OCI-LY7 (cell line): ENCODE measurements around the gene MUC6. TPM values are rescaled to one million over a fixed set of nuclear protein-coding genes. Genes with fewer than 3 reads are reported as not detected.

Source experiments
- BruUV-seq: library from RNA; stranded (reverse); fragments of 400-500 nt; replicated peaks from 2 replicates; lab custom pipeline; 2021; lab: Mats Ljungman, UMichigan
- CTCF ChIA-PET: fragments of 300-600 bp; sonication (Branson Sonifier 250); formaldehyde crosslinking; loops from one replicate; lab custom pipeline; 2022; ENCODE audit warnings: antibody characterized with exemption; ENCODE audit not compliant: unreplicated experiment; lab: Charles Lee
- POLR2A ChIA-PET: fragments of 300-600 bp; sonication (Branson Sonifier 250); formaldehyde crosslinking; loops from one replicate; lab custom pipeline; 2022; ENCODE audit warnings: antibody characterized with exemption; lab: Charles Lee
- DNase-seq: peaks from one replicate; pipeline ENCODE4 v3.0.0-alpha.2; 2015; ENCODE audit warnings: low spot score
- H2AFZ ChIP-seq: fragments of 200-600 bp; sonication (generic), shearing (Covaris generic); 2 replicates; pipeline ENCODE4 v1.6.1; 2014; ENCODE audit warnings: mild to moderate bottlenecking, antibody characterized with exemption, low read length, moderate library complexity
- H3K27ac ChIP-seq: fragments of 200-600 bp; sonication (generic); 2 replicates; pipeline ENCODE4 v1.5.1; 2014; ENCODE audit warnings: mixed run types, low read depth, mild to moderate bottlenecking, moderate library complexity, low read length, inconsistent platforms; ENCODE audit not compliant: poor library complexity, severe bottlenecking
- H3K36me3 ChIP-seq: fragments of 200-600 bp; sonication (generic); 2 replicates; pipeline ENCODE4 v1.6.1; 2014; ENCODE audit warnings: mild to moderate bottlenecking, antibody characterized with exemption, low read length, moderate library complexity, mixed read lengths; ENCODE audit not compliant: insufficient read depth
- H3K4me1 ChIP-seq: fragments of 200-600 bp; sonication (generic); 2 replicates; pipeline ENCODE4 v1.5.1; 2014; ENCODE audit warnings: mild to moderate bottlenecking, low read length; ENCODE audit not compliant: insufficient read depth, poor library complexity, severe bottlenecking
- H3K4me2 ChIP-seq: fragments of 200-600 bp; sonication (generic); 2 replicates; pipeline ENCODE4 v1.6.1; 2014; ENCODE audit warnings: mild to moderate bottlenecking, low read length
- H3K4me3 ChIP-seq: fragments of 200-600 bp; sonication (generic); 2 replicates; pipeline ENCODE4 v1.5.1; 2014; ENCODE audit warnings: mild to moderate bottlenecking, low read depth, low read length; ENCODE audit not compliant: poor library complexity, severe bottlenecking
- H3K79me2 ChIP-seq: fragments of 200-600 bp; sonication (generic); 2 replicates; pipeline ENCODE4 v1.6.1; 2016; ENCODE audit warnings: low read depth, mild to moderate bottlenecking, low read length, moderate library complexity, mixed read lengths; ENCODE audit not compliant: insufficient read depth
- H3K9me2 ChIP-seq: fragments of 200-600 bp; sonication (generic); 2 replicates; pipeline ENCODE4 v1.6.1; 2016; ENCODE audit warnings: mild to moderate bottlenecking, low read length, mixed read lengths; ENCODE audit not compliant: insufficient read depth
- H3K9me3 ChIP-seq: fragments of 200-600 bp; sonication (generic); 2 replicates; pipeline ENCODE4 v1.6.1; 2014; ENCODE audit warnings: mild to moderate bottlenecking, mixed run types, low read length, mixed read lengths
- H4K20me1 ChIP-seq: fragments of 200-600 bp; sonication (generic); 2 replicates; pipeline ENCODE4 v1.6.1; 2014; ENCODE audit warnings: mild to moderate bottlenecking, antibody characterized with exemption, low read length, moderate library complexity, mixed read lengths; ENCODE audit not compliant: insufficient read depth
- EZH2phosphoT487 ChIP-seq: fragments of 200-600 bp; sonication (generic); IDR thresholded peaks from 2 replicates; pipeline ENCODE4 v1.6.1; 2018; ENCODE audit warnings: low read depth, borderline replicate concordance, mild to moderate bottlenecking, mixed run types, antibody characterized with exemption, low read length, moderate library complexity, mixed read lengths
- intact Hi-C: fragments of 100-400 bp; cut with micrococcal nuclease; formaldehyde crosslinking; loops from one replicate; pipeline ENCODE4 v1.10.0; 2022; ENCODE audit not compliant: unreplicated experiment
- total RNA-seq, 2 experiments: library from RNA; depleted of rRNA in 1 of 2; stranded (reverse); fragments of >200 nt in 1 of 2; shearing (Covaris generic) in 1 of 2; gene quantifications; 2 replicates each; pipeline ENCODE4 v1.2.3, GENCODE V29; 2014 to 2022
- TF ChIP-seq, protein P1 (sequence below): fragments of 200-600 bp; sonication (generic); conservative IDR thresholded peaks from 2 replicates; pipeline ENCODE4 v1.5.1; 2014; ENCODE audit warnings: mild to moderate bottlenecking, antibody characterized with exemption, low read length, moderate library complexity, mixed read lengths

The MUC6 gene
- total RNA-seq, 2 experiments from 2014 or later: not detected

GRCh38 chr11:991034-991433 lies 45.5 kb downstream of the MUC6 start:
- Histone ChIP-seq H3K4me2 (no peak overlapping the region), H3K36me3 (peaks cover 42% of the 10 kb centered on the region), H2AFZ (no peak overlapping the region), H4K20me1 (no peaks in the 10 kb centered on the region), H3K4me3 (no peak overlapping the region), H3K79me2 (no peaks in the 10 kb centered on the region), H3K27ac (no peak overlapping the region), H3K4me1 (no peaks in the 10 kb centered on the region), H3K9me3 (no peaks in the 10 kb centered on the region), H3K9me2 (no peaks in the 10 kb centered on the region)
- ChIA-PET CTCF (no interaction called here), POLR2A (no interaction called here)
- no peak for DNase-seq
- BruUV-seq: no TSS peak
- intact Hi-C loops: no loop called here
- TF ChIP-seq, protein P1, sequence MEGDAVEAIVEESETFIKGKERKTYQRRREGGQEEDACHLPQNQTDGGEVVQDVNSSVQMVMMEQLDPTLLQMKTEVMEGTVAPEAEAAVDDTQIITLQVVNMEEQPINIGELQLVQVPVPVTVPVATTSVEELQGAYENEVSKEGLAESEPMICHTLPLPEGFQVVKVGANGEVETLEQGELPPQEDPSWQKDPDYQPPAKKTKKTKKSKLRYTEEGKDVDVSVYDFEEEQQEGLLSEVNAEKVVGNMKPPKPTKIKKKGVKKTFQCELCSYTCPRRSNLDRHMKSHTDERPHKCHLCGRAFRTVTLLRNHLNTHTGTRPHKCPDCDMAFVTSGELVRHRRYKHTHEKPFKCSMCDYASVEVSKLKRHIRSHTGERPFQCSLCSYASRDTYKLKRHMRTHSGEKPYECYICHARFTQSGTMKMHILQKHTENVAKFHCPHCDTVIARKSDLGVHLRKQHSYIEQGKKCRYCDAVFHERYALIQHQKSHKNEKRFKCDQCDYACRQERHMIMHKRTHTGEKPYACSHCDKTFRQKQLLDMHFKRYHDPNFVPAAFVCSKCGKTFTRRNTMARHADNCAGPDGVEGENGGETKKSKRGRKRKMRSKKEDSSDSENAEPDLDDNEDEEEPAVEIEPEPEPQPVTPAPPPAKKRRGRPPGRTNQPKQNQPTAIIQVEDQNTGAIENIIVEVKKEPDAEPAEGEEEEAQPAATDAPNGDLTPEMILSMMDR: no peak
- no peak for TF ChIP-seq EZH2phosphoT487

DNA sequence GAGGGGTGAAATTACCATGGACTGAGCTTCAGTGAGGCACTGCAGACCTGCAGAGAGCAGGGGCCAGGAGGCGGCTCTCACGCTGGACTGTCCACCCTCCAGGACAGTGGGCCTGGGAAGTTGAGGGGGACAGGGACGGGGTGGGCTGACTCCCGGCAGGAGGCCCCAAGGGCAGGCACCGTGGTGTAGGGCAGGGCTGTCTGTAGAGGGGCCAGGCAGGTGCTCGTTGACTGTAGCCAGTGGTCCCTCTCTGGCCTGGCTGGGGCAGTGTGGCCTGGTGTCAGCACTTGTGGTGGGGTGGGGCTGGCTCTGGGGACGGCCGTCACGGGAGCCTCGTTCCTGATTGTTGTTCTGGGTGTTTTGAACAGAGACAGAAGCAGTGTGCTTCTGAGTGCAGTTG lies 46.4 kb downstream of the MUC6 start:
- intact Hi-C loops: no loop called here

DNA sequence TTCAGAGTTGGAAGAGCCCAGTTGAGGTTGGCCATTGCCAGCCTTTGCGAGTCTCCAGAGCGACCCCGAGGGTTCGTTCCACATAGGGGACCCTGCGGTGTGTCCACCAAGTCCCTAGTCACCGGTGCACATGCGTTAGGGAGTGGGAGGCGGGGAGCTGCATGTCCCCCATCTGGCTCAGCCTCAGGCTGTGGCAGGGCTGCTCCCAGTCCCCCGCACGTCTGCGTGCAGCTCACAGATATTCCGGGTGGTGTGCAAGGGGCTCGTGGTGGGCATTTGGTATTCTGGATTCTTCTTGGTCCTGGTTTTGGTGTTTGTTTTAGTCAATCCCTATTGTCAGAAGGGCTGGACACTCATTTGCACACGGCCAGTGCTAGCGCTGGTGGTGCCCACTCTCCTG lies 48.8 kb downstream of the MUC6 start:
- H3K9me2 ChIP-seq: no peaks in the 10 kb centered on the region
- H3K9me3 ChIP-seq: no peaks in the 10 kb centered on the region
- ChIA-PET POLR2A (no interaction called here), CTCF (no interaction called here)
- no TSS peak for BruUV-seq
- H4K20me1 ChIP-seq: no peaks in the 10 kb centered on the region
- no peaks in the 10 kb centered on the region for H3K79me2 ChIP-seq
- H3K27ac ChIP-seq: no peak overlapping the region
- H3K4me3 ChIP-seq: no peak overlapping the region
- H3K4me2 ChIP-seq: no peak overlapping the region
- TF ChIP-seq, protein P1: no peak
- no peak for TF ChIP-seq EZH2phosphoT487
- H2AFZ ChIP-seq: no peak overlapping the region
- DNase-seq: no peak
- intact Hi-C loops: no loop called here
- no peaks in the 10 kb centered on the region for H3K4me1 ChIP-seq
- peaks cover 43% of the 10 kb centered on the region for H3K36me3 ChIP-seq

More for the DNA sequence above, 46.4 kb downstream of the MUC6 start:
- TF ChIP-seq, protein P1: no peak
- TF ChIP-seq EZH2phosphoT487: no peak
- H3K9me2 ChIP-seq: no peaks in the 10 kb centered on the region
- peaks cover 45% of the 10 kb centered on the region for H3K36me3 ChIP-seq
- POLR2A ChIA-PET: no interaction called here
- DNase-seq: no peak
- no peak overlapping the region for H3K27ac ChIP-seq
- no peak overlapping the region for H2AFZ ChIP-seq
- H3K9me3 ChIP-seq: no peaks in the 10 kb centered on the region
- no peaks in the 10 kb centered on the region for H3K4me1 ChIP-seq
- no peaks in the 10 kb centered on the region for H3K79me2 ChIP-seq
- CTCF ChIA-PET: no interaction called here
- BruUV-seq: no TSS peak
- no peak overlapping the region for H3K4me3 ChIP-seq
- H4K20me1 ChIP-seq: no peaks in the 10 kb centered on the region
- no peak overlapping the region for H3K4me2 ChIP-seq
